Bladder microvascular endothelial cell (primary cell): ENCODE data around the gene PRKAA2. TPM values are rescaled to one million over a fixed set of nuclear protein-coding genes. Genes with fewer than 3 reads are reported as not detected.

ENCODE experiments used
- total RNA-seq: library from RNA; depleted of rRNA; stranded (reverse); fragments of >200 nt; gene quantifications from 2 replicates; pipeline ENCODE4 v1.2.3, GENCODE V29; 2014

Gene PRKAA2
- 0.32 and 2.5 TPM in 2 replicates for total RNA-seq

GRCh38 chr1:56644919-56645676 is at the start of gene PRKAA2:
Gene PRKAA2 (plus strand): TSS chr1:56645314. CDS start chr1:56645388, 74 bp downstream.

Other genes with a start within 250 kb of the PRKAA2 start
- gene PLPP3, start 65.8 kb upstream of the PRKAA2 start, total RNA-seq, result 11.5 and 35.7 TPM in 2 replicates
- gene FYB2, start 174.1 kb downstream of the PRKAA2 start, total RNA-seq, result not detected in 2 replicates
- not detected in 2 replicates for gene C8A, start 209.5 kb downstream of the PRKAA2 start, total RNA-seq